Liver (tissue), 3 donors: ENCODE data around the gene APOL6.

Source experiments
- CTCF ChIP-seq: fragments of 150-350 bp; IDR thresholded peaks from 2 replicates; pipeline ENCODE4 v1.5.1; 2017; ENCODE audit warnings: improper control_type of control experiment, low read depth, low read length; ENCODE audit not compliant: missing input control
- FOXA1 ChIP-seq: IDR thresholded peaks from 2 replicates; pipeline ENCODE4 v1.6.1; 2016; ENCODE audit warnings: antibody characterized with exemption
- JUND ChIP-seq, 2 donors: IDR thresholded peaks; 2 replicates each; pipeline ENCODE4 v1.6.1; 2016; ENCODE audit warnings: antibody characterized with exemption in 2 of 2
- REST ChIP-seq: IDR thresholded peaks from 2 replicates; pipeline ENCODE4 v1.6.1; 2016; ENCODE audit warnings: antibody characterized with exemption, mild to moderate bottlenecking
- SP1 ChIP-seq: IDR thresholded peaks from 2 replicates; pipeline ENCODE4 v1.6.1; 2018; ENCODE audit warnings: antibody characterized with exemption, mild to moderate bottlenecking
- ZBTB33 ChIP-seq: IDR thresholded peaks from 2 replicates; pipeline ENCODE4 v1.6.1; 2016; ENCODE audit warnings: antibody characterized with exemption
- donor health status: healthy.
- donor health status: healthy.

- TF ChIP-seq CTCF = no peak
- no peak for TF ChIP-seq FOXA1
- no peak for TF ChIP-seq ZBTB33
- no peak for TF ChIP-seq JUND (IDR thresholded peaks at IDR 0.05)
- TF ChIP-seq REST = peak; percentile 73
- peak; percentile 48 for TF ChIP-seq SP1
Measured at GRCh38 chr22:35638410-35638809, 9.8 kb upstream of the APOL6 start.
